Ishikawa (cell line): ENCODE measurements around the gene DGLUCY.
A peak's percentile ranks its signal among the peaks of the same experiment; 100 is the strongest.

Experiments used
- CEBPB ChIP-seq: IDR thresholded peaks from 2 replicates; pipeline ENCODE4 v1.6.1; 2012
- CREB1 ChIP-seq: IDR thresholded peaks from 2 replicates; pipeline ENCODE4 v1.6.1; 2012; ENCODE audit warnings: low read depth
- EGR1 ChIP-seq: IDR thresholded peaks from 2 replicates; pipeline ENCODE4 v1.6.1; 2012
- EP300 ChIP-seq: IDR thresholded peaks from 2 replicates; pipeline ENCODE4 v1.6.1; 2012; ENCODE audit warnings: borderline replicate concordance
- FOXM1 ChIP-seq: IDR thresholded peaks from 2 replicates; pipeline ENCODE4 v1.6.1; 2012; ENCODE audit warnings: low read depth, borderline replicate concordance
- NFIC ChIP-seq: IDR thresholded peaks from 2 replicates; pipeline ENCODE4 v1.6.1; 2012
- RAD21 ChIP-seq: IDR thresholded peaks from 2 replicates; pipeline ENCODE4 v1.6.1; 2012; ENCODE audit warnings: low read depth
- TAF1 ChIP-seq: IDR thresholded peaks from 2 replicates; pipeline ENCODE4 v1.6.1; 2012; ENCODE audit warnings: low read depth, mild to moderate bottlenecking
- TCF12 ChIP-seq: IDR thresholded peaks from 2 replicates; pipeline ENCODE4 v1.6.1; 2012; ENCODE audit warnings: low read depth
- TEAD4 ChIP-seq: IDR thresholded peaks from 2 replicates; pipeline ENCODE4 v1.6.1; 2012
- YY1 ChIP-seq: IDR thresholded peaks from 2 replicates; pipeline ENCODE4 v1.6.1; 2012; ENCODE audit warnings: low read depth
- ZBTB7A ChIP-seq: IDR thresholded peaks from 2 replicates; pipeline ENCODE4 v1.6.1; 2012; ENCODE audit warnings: low read depth
- TF ChIP-seq, protein P1 (sequence below): IDR thresholded peaks from 2 replicates; pipeline ENCODE4 v1.6.1; 2012
- TF ChIP-seq, protein P2 (sequence below): IDR thresholded peaks from 2 replicates; pipeline ENCODE4 v1.6.1; 2012; ENCODE audit warnings: low read depth, mild to moderate bottlenecking
- TF ChIP-seq, protein P3 (sequence below): IDR thresholded peaks from 2 replicates; pipeline ENCODE4 v1.6.1; 2012

Gene DGLUCY

DNA sequence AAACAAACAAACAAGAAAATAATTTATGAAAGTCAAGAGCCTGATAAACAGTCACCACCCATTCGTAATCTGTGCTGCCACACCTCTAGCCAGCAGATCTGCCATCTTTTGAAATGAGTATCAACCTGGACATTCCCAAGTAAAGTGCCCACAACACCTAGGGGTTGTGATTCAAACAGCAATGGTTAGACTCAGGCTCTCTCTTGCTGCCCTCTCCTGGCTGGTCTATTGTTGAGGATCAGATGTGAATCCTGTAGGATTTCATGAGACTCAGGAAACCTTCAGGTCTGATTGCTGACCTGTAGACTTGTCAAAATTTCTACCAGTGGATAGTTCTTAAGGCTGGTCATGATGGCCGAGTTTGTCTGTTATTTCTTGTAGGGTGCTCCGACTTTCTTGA lies 26.8 kb downstream of the DGLUCY start:
- TF ChIP-seq TAF1: no peak
- TF ChIP-seq FOXM1: no peak
- TF ChIP-seq RAD21: peak; percentile 70
- no peak for TF ChIP-seq TEAD4
- TF ChIP-seq EGR1: no peak

DNA sequence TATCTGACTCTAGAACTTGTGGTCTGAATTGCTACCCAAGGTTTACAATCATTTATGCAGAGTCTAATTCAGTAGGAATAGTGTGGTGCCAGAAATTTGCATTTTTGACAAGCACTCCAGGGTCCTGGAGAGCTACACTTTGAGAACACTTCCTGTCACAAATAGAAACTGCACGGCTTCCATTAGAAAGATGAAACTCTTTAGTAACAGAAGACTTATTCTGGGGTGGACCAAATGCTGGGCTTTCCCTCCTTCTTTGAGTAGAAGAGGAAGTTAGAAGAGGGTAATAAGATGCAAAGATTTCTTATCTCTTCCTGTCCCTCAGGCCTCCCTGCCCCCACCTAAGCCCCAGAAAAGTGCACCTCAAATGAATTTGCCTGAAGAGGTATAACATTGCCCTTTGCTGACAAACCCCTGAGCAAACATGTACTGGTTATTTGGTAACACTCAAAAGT lies 28.4 kb downstream of the DGLUCY start:
- TF ChIP-seq TCF12 (no peak), ZBTB7A (no peak), RAD21 (no peak), YY1 (no peak), TEAD4 (no peak), NFIC (no peak), TAF1 (no peak), EGR1 (no peak), CEBPB (no peak), EP300 (no peak), CREB1 (no peak), FOXM1 (no peak)
- TF ChIP-seq, protein P1, sequence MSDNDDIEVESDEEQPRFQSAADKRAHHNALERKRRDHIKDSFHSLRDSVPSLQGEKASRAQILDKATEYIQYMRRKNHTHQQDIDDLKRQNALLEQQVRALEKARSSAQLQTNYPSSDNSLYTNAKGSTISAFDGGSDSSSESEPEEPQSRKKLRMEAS: no peak
- TF ChIP-seq, protein P2, sequence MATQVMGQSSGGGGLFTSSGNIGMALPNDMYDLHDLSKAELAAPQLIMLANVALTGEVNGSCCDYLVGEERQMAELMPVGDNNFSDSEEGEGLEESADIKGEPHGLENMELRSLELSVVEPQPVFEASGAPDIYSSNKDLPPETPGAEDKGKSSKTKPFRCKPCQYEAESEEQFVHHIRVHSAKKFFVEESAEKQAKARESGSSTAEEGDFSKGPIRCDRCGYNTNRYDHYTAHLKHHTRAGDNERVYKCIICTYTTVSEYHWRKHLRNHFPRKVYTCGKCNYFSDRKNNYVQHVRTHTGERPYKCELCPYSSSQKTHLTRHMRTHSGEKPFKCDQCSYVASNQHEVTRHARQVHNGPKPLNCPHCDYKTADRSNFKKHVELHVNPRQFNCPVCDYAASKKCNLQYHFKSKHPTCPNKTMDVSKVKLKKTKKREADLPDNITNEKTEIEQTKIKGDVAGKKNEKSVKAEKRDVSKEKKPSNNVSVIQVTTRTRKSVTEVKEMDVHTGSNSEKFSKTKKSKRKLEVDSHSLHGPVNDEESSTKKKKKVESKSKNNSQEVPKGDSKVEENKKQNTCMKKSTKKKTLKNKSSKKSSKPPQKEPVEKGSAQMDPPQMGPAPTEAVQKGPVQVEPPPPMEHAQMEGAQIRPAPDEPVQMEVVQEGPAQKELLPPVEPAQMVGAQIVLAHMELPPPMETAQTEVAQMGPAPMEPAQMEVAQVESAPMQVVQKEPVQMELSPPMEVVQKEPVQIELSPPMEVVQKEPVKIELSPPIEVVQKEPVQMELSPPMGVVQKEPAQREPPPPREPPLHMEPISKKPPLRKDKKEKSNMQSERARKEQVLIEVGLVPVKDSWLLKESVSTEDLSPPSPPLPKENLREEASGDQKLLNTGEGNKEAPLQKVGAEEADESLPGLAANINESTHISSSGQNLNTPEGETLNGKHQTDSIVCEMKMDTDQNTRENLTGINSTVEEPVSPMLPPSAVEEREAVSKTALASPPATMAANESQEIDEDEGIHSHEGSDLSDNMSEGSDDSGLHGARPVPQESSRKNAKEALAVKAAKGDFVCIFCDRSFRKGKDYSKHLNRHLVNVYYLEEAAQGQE: no peak
- TF ChIP-seq, protein P3, sequence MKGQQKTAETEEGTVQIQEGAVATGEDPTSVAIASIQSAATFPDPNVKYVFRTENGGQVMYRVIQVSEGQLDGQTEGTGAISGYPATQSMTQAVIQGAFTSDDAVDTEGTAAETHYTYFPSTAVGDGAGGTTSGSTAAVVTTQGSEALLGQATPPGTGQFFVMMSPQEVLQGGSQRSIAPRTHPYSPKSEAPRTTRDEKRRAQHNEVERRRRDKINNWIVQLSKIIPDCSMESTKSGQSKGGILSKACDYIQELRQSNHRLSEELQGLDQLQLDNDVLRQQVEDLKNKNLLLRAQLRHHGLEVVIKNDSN: no peak

DNA sequence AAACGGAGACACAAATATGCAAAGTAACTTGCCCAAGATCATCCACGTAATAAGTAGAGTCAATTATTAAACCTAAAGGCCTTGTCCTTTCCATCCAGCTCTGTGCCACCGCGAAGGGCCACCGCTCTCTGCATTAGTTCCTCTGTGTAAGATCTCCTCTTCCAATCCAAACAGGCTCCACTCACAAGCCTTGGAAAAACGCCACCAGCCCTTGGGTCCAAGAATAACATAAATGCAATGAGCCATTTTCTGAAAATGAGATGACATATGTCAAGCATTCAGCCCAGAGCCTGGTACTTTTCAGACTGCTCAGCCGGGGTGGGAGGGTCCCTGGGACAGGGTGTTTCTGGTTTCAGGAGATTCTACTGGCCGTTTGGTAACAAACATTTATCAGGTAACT lies 30.0 kb downstream of the DGLUCY start:
- TF ChIP-seq, protein P2: no peak
- TF ChIP-seq CEBPB (no peak), RAD21 (no peak), FOXM1 (no peak), YY1 (no peak), TCF12 (no peak), EGR1 (no peak), ZBTB7A (no peak), TAF1 (no peak), TEAD4 (no peak), EP300 (no peak), NFIC (no peak), CREB1 (no peak)
- TF ChIP-seq, protein P1: no peak
- TF ChIP-seq, protein P3: no peak

DNA sequence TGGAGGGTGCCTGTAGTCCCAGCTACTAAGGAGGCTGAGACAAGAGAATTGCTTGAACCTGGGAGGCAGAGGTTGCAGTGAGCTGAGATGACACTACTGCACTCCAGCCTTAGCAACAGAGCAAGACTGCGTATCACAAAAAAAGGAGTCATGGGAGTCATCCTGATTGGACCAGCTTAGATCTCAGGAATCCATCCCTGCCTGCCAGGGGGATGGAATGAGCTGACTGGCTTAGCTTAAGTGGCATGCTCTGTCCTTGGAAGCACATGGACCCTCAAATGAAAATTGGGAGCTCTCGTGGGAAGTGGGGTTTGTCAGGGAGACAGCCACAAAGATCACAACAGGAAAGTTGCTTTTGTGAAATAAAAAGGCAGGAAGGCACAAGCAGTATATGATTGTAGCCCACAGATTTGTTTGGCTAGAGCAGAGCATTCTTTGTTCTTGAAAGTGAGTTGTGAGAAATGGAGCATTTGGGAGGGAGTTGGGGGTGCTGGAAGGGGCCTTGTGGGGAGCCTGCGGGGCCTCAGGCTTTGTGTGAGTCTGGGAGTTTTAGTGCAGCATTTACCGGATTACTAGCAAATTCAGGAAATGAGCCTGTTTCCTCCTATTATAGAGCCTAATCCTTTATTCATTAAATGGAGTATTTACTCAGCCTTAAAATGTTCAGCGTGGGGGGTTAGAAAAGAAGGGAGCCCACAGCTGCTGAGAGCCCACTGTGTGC lies 30.7 kb downstream of the DGLUCY start:
- TF ChIP-seq TCF12 (no peak), EP300 (no peak), RAD21 (no peak), CEBPB (no peak), TEAD4 (no peak), CREB1 (no peak), ZBTB7A (no peak), NFIC (no peak), FOXM1 (no peak), YY1 (no peak)
- TF ChIP-seq, protein P1: no peak
- TF ChIP-seq, protein P3: no peak

DNA sequence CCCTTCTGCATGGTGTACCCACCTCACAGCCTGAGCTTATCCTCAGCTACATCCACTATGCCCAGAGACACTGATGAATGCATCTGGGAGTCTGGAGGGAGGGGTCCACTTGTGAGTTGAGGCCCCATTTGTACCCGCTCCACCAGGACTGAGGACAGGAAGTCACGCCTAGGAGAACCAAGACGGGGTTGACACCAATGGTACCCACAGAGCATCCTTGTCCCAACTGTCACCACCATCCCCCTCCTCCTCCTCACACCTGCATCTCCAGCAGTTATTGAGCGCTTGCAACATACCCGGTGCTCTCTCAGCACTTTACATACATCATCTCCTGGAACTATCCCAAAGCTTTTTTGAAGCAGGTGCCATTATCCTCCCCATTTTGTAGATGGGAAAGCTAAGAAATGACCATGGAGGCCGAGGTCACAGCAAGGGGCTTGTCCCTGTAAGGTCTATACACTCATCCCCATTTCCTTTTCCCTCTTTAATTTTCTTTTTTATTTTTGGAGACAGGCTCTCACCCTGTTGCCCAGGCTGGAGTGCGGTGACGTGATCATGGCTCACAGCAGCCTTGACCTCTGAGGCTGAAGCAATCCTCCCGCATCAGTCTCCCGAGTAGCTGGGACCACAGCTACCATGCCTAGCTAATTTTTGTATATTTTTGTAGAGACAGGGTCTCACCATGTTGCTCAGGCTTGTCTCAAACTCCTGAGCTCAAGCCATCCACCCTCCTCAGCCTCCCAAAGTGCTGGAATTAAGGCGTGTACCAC lies 31.7 kb downstream of the DGLUCY start:
- TF ChIP-seq NFIC (no peak), ZBTB7A (no peak), FOXM1 (no peak), TCF12 (no peak), TAF1 (no peak), EP300 (no peak), CEBPB (no peak)
